HG02642 (cell line): Measurements from ENCODE around the gene NDC80.
"Not testable (repeated sequence)": the region's sequence is repeated elsewhere in the genome, so short reads cannot be mapped to it uniquely, and the experiment has no call there.

Experiments used
- ATAC-seq: cut with Tn5 transposase; IDR thresholded peaks from one replicate; pipeline ENCODE4 v1.9.1; 2021; ENCODE audit warnings: mild to moderate bottlenecking; ENCODE audit not compliant: unreplicated experiment, poor library complexity

Gene NDC80

DNA sequence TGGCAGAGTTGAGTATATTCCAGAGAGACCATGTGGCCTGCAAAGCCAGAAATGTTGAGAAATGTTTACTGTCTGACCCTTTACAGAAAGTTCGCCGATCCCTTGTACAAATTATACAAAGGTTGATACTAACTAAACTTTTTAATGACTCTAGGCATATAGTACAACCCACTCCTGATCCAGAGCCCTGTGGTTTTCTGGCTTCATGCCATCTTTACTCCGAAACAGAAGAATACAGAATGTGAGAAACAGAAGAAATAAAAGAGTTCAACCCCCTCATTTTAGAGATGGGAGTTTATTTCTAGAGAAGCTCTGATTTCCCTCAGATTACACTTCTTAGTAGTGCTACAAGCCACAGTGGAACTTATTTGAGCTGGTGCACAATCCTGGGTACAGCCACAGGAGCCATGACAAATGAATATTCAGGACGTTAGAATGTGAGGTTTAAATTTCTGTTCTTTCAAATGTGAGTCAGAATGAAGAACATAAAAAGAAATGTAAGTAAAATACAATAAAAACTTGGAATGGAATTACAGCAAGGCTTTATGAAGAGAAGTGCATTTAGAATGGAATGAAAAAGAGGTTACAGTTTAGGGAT, 46.1 kb downstream of the NDC80 start:
- no peak for ATAC-seq

DNA sequence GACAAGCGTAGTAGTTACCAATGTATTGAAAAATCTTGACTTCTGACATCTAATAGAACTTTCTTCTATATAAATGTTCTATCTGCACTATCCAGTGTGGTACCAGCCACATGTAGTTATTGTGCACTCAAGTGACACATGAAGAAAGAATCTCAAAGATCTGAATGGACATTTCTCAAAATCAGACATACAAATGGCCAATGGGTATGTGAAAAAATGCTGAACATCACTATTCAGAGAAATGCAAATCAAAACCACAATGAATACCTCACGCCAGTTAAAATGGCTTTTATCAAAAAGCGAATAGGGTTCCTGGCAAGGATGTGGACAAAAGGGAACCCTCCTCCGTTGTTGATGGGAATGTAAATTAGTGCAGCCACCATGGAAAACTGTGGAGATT, 46.7 kb downstream of the NDC80 start:
- no peak for ATAC-seq

DNA sequence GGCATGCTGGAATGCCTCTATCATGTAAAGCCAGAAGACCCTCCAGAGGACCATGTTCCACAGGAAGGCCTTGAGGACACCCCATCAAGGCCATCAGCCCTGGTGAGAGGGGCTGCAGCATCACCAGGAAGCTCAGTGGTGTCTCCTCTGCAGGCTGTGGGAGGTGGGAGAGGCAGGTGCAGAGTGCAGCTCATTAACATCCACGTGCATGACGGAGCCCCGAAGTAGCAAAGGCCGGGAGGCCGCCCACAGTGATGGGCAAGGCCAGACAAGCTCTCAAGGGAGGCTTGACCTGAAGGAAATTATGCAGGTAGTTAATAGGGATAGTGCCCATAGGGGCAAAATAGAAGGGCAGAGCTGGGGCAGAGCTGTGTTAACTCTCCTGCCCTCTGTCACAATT, 53.9 kb downstream of the NDC80 start:
- ATAC-seq, result no peak

DNA sequence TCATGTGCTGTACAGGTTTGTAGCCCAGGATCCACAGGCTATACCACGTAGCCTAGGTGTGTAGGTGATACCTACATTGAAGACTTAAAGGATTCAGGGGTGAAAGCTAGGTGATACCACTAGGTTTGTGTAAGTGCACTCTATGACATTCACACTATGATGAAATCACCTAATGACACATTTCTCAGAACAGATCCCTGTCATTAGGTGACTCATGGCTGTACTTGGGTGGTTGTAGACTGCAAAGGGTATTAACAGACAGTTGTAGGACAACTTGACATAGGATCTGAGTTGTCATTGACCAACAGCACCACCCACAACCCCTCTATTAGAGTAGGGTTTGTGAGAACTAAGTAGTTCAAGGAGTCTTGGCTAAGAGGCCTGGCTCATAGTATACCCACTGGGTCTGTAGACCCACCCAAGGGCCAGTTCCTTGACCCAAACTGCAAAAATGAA, 56.5 kb downstream of the NDC80 start:
- peak; percentile 87 for ATAC-seq

DNA sequence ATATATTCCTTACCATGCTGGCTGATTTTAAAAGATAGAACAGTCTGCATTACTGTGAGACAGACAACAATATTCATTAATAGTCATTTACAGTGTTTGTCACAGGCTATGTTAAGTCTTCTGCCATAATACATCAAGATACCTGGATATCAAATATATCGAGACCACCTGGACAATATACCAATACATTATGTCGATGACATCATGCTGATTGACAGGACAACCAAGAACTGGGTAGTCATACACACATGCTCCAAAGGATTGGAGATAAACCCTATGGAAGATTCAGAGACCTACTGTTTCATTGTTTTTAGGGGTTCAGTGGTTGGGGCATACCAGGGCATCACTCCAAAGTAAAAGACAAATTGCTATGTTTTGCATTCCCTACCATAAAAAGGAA, 57.6 kb downstream of the NDC80 start:
- no peak for ATAC-seq

DNA sequence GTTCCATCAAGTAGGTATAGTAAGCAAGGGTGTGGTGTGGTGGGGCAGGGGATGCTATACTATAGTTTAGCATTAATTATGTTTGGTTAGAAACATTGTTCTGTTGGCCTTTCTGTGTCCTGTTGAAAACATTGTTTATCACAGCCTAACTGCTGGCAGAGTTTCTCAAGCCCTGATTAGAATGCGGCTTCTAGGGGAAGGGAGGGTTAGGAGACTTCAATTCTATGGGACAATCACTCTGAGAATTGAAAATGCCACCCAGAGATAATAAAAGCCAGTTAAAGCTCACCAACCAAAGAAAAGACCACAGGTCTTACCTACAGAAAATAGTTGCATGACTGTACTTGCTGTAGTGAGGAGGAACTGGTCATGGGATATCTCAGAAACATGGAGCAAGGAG, 64.2 kb downstream of the NDC80 start:
- ATAC-seq, result no peak

DNA sequence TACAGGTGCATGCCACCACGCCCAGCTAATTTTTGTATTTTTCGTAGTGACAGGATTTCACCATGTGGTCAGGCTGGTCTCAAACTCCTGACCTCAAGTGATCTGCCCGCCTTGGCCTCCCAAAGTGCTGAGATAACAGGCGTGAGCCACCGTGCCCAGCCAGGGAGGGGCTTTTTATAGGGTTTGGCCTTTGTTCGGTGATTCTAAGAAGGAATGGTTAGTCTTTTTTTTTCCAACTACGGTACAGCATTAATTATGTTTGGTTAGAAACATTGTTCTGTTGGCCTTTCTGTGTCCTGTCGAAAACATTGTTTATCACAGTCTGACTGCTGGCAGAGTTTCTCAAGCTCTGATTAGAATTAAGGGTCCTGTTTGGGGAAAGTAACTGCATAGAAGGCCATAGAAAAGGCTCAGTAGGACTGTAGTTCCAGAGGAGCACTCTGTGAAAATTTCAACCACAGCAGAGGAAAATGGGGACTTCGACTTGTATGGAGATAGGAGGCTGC, 64.8 kb downstream of the NDC80 start:
- peak; percentile 4 for ATAC-seq

DNA sequence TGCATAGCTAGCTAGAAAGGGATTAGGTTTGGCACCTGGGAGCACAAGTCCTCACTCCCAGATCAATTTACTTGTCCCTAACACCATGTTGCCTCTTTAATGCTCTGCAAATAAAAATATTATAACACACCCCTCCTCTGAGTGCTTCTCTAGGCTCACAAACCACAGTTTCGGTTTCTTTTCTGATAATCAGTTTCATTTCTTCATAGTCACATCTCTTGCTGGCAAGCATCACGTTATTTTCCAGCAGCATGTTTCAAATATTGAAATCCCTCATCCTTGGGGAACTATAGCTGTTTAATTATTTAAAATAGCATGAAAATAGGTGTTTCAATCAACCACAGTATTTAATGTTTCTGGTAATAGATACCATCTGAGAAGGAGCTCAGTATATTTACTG, 70.3 kb downstream of the NDC80 start:
- ATAC-seq, result peak; percentile 71

DNA sequence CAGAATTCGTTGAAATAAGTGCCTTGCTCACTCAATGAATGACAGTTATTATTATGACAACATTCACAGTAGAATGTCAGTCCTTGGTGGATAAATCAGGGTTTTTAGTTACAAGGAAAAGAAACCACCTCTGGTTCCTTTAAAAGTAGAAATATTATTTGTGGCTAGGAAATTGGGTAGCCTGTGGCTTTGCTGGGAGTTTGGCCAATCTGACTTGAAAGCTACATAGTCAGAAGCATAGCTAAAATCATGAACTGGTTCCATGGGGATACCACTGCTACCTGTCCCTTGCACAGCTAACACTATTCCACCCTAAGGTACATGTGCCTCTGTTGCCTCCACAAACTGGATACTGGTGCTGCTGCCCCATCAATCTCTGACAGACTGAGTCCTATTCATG, 71.4 kb downstream of the NDC80 start:
- ATAC-seq, result no peak

DNA sequence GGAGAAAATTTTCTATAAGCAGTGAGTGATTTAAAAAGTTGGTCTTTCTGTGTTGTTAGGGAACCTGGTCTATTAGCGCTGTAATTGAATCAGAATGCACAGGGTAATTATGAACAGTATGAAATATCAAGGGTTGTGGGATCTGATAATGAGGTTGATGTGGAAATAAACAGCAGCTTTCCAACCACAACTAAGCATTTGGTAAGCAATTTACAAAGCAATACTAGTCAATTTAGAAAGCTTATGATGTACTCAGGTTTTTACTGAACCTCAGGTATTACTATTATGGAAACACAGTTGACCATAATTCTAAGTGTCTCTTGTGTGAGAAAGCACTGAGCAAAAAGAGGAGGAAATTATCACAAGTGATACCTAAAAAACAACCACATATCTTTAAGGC, 73.2 kb downstream of the NDC80 start:
- ATAC-seq, result no peak

DNA sequence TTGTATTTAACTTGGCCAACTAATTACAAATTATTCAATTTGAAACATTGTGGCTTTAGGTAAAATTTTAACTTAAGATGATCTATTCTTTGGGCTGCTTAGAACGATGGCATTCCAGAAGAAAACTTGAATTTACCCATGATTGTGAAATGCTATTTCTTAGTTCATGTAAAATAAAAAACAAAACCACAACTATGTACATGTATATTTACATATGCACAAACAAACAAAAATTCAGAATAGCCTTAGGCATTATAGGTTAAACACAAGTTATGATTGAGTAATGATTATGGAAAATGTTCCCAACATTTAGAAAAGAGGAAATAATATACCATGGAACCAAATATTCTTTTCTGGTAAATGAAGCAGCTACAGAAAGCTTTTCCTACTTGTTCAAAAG, 80.6 kb downstream of the NDC80 start:
- ATAC-seq, result no peak

DNA sequence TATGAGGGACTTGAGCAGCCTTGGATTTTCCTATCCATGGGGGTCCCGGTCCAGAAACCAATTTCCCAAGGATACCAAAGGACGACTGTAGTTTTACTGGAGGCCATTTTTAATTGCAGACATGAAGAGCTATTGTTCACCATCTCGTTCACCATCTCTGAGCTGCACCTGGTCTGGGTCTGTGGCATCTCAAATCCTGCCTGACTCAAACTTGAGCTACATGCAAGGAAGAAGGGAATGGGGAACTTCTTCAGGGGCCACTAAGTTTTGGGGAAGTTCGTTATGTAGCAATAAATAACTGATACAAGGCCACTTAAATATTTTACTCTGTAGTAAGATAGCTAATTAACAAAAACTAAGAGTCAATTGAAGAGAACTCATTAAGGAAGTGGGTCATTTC, 82.1 kb downstream of the NDC80 start:
- ATAC-seq, result no peak

DNA sequence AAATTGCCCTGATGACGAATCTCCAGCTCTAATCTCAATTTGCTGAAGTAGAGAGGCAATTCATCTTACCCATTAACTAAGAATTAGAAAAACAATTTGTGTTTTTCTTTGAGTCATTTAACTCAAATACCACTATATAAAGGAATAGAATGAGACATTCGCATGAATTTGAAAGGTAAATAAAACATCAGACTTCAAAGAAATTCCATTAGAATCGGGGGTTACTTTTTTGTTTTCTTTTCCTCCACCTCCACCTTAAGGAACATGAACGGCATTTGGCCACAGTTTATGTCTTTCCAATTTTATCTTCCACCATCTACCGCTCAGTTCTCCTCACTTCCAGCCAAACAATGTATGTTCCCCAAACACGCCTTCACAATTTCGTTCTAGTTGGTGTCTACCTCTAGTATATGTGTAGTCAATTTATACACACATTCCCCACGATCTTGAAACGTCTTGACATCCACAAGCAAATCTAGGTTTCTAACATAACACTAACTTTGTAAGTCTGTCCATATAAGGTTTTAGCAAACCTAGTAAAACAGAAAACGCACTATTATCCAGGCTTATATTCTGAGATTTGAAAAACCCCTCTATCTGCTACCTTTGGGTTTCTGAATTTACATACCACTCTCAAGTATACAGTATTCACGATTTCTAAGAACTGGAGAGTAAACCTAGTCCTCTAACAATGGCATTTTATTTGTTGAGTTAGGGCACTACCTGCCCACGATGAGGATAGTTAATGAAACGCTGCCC, 83.0 kb downstream of the NDC80 start:
- ATAC-seq, result no peak

DNA sequence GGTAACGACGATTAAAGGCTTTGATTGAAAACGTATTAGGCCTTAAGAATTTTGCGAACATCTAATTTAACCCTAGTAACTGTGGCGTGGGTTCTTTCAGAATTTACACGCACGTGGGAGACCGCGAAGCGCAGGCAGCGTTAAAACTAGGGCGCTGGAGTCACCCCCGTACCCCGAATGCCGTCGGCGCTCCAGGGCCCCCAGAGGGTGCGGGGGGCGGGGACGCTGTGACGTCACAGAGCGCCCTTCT, 83.5 kb downstream of the NDC80 start:
- peak; percentile 47 for ATAC-seq

DNA sequence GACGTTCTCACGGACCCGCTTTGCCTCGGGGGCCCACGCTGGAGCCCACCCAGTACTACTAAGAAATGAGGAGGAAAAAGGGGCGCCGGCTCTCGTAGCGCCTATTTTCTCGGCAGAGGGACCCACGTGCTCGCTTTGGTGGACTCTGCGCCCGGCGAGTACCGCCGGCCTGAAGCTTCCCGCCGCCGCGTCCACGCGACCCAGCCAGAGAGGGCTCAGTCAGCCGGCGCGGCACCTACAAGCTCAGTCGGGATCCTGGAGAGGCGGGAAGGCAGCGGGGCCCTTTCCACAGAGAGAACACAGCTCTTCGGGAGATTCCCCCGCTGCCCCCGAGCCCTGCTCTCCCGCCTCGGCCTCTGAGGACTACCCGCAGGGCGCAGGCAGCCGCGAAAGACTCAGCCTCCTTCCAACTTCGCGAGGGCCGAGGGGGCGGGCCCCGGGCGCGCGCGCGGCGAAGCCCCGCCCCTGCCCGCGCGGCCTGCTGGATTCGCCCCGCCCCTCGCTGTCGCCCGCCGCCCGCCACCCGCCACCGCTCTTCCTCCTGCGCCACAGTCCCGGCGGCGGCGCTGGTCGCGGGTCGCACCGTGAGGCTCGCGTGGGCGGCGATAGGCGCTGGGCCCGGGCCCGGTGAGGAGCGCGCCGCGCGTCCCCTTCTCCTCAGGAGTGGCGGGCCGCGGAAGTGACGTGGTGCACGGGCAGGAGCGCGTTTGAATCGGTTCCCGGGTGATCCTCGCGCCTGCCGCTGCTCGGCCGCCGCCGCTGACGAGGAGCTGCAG, 84.0 kb downstream of the NDC80 start, which contains the start of gene SMCHD1:
SMCHD1 (plus strand) TSS at position 549 of the 776 bp plus-strand sequence. CDS start 350 bp downstream, outside the sequence.
- peak; percentile 80 for ATAC-seq

DNA sequence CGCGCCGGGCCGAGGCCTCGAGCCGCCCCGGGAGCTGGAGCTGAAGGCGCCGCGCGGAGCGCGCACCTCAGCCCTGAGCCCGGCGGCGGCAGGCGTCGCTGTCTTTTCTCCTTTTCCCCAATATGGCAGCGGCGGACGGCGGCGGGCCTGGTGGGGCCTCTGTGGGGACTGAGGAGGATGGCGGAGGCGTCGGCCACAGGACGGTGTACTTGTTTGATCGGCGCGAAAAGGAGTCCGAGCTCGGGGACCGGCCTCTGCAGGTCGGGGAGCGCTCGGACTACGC, 84.5 kb downstream of the NDC80 start:
- peak; percentile 32 for ATAC-seq

DNA sequence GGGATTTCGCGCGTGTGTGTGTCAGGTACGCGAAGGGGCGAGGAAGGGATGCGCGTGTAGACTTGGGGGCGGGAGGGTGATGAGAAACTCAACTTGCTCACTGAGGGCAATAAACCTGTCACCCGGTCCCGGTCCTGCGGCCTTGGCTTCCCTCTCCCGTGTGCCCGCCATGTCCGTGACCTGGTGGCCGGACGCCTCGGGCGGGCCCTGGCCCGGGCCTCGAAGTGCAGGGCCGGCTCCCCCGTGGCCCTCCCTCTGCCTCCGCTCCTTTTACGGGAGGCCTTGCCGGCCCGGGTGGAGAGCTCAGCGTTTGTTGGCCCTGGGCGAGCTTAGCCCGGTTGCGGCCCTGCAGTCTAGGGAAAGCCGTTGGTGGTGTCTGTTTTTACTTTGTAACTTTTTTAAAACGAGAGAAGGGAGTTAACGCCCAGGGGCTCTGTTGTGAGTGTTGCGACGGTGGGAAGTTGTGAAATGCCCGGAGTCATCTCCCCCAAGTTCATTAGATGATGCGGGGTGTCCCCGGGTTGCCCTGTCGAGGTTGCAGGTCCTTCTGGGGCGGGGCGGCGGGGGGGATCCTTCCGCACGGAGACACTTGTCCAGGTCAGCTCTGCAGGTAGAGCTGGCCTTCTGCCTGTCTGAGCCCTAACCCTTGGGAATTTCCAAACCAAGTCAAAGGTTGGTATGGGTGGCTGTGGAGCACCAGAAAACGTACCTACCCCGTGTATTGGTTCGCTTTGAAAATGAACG, 85.1 kb downstream of the NDC80 start:
- peak; percentile 4 for ATAC-seq

DNA sequence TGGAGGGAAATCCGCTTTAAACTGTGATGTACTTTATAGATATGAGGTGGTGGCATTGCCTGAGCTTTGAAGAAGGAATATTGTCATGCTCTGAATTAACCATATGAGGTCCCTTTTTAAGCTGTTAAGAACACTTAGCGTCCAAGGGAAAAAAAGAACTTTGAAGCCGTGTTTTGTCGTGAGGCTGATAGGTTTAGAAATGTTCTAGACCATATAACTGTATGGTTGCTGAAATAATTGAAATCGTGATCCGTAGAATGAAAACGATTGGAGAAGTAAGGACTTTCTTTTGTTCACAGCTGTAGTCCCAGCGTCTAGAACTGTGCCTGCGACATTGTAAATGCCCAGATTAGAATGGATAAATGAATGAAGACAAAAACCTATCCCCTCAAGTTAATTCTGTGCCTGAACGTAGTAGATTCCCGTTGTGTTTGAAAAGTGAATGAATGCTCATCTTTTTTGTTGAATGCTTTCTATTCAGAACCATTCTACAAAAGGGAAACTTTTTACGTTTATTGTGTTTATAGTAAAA, 85.7 kb downstream of the NDC80 start:
- ATAC-seq, result no peak

DNA sequence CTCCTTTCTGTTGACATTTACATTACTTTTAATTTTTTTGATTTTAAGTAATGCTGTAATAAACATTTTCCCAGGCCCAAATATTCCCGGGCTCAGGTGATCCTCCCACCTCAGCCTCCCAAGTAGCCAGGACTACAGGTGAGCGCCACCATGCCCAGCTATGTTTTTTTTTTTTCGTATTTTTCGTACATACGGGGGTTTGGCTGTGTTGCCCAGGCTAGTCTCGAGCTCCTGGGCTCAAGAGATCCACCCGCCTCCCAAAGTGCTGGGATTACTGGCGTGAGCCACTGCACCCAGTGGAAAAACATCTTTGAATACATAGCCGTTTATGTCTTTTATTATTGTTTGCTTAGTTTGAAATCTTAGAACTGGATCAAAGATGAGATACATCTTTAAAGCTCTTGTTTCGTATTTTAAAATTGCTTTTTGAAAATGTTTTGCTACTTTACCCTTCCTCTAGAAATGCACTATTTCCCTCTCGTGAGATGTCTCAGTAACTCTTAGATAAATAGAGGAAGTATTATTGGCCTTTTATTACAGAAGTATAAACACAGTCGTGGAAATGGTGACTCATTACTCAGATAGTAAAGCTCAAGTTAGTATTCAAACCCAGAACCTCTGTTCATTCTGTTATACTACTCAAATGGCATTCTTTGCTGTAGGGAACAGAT, 86.6 kb downstream of the NDC80 start:
- ATAC-seq, result no peak

DNA sequence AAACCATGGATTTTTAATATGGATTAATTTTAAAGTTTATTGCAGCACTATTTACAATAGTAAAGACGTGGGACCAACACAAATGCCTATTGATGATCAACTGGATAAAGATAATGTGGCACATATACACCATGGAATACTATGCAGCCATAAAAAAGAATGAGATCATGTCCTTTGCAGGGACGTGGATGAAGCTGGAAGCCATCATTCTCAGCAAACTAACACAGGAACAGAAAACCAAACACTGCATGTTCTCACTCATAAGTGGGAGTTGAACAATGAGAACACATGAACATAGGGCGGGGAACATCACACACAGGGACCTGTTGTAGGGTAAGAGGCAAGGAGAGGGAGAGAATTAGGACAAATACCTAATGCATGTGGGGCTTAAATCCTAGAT, 89.5 kb downstream of the NDC80 start:
- ATAC-seq, result not testable (repeated sequence)
